AG09309 (cell line): ENCODE data around the gene NOS1.
"Not testable (repeated sequence)": the region's sequence is repeated elsewhere in the genome, so short reads cannot be mapped to it uniquely, and the experiment has no call there.

Experiments used
- DNase-seq: peaks from one replicate; pipeline ENCODE4 v3.0.0-alpha.2; 2010; ENCODE audit warnings: low read depth
- H3K4me3 ChIP-seq: 2 replicates; pipeline ENCODE4 v1.5.1; 2011; ENCODE audit warnings: mild to moderate bottlenecking, low read depth, low read length, moderate library complexity; ENCODE audit not compliant: control insufficient read depth
- CTCF ChIP-seq: IDR thresholded peaks from 2 replicates; pipeline ENCODE4 v1.5.1; 2011; ENCODE audit warnings: mild to moderate bottlenecking, low read depth, low read length, inconsistent platforms; ENCODE audit not compliant: insufficient read depth, control insufficient read depth; ENCODE audit errors: missing control alignments

Gene NOS1

GRCh38 chr12:117387832-117388231 is 26.4 kb upstream of the NOS1 start:
- TF ChIP-seq CTCF, result no peak
- H3K4me3 ChIP-seq, result no peak overlapping the region
- no peak for DNase-seq

- no peak for DNase-seq
- no peak for TF ChIP-seq CTCF
- no peak overlapping the region for H3K4me3 ChIP-seq
Measured at GRCh38 chr12:117384735-117385134, 23.3 kb upstream of the NOS1 start.

GRCh38 chr12:117380083-117380482 is 18.7 kb upstream of the NOS1 start:
- TF ChIP-seq CTCF, result no peak
- no peak for DNase-seq
- no peak overlapping the region for H3K4me3 ChIP-seq

- no peak for DNase-seq
- TF ChIP-seq CTCF, result no peak
Measured at GRCh38 chr12:117377758-117378157, 16.3 kb upstream of the NOS1 start.

GRCh38 chr12:117370588-117370987 is 9.2 kb upstream of the NOS1 start:
- no peak for DNase-seq
- H3K4me3 ChIP-seq, result no peak overlapping the region
- TF ChIP-seq CTCF, result no peak

More at GRCh38 chr12:117377758-117378157, 16.3 kb upstream of the NOS1 start:
- no peak overlapping the region for H3K4me3 ChIP-seq

GRCh38 chr12:117370000-117370399 is 8.6 kb upstream of the NOS1 start:
- not testable (repeated sequence) for DNase-seq, H3K4me3 ChIP-seq

- H3K4me3 ChIP-seq, result no peak overlapping the region
- DNase-seq, result peak; percentile 20
Measured at GRCh38 chr12:117367006-117367638, 5.7 kb upstream of the NOS1 start.

More at GRCh38 chr12:117367006-117367638, 5.7 kb upstream of the NOS1 start:
- peak; percentile 93 for TF ChIP-seq CTCF
